CD4-positive, alpha-beta T cell treated with Interleukin-6 at 100 ng/mL for 8 hours (primary cell): ENCODE measurements around the gene HOXC11.

Experiments
- DNase-seq: peaks from one replicate; pipeline ENCODE4 v3.0.0-alpha.2; 2020; ENCODE audit warnings: mixed read lengths, low spot score

The HOXC11 gene

GRCh38 chr12:53956914-53957536 lies 15.9 kb upstream of the HOXC11 start:
- no peak for DNase-seq

GRCh38 chr12:53958128-53958527 lies 14.8 kb upstream of the HOXC11 start:
- no peak for DNase-seq

GRCh38 chr12:53959314-53959713 lies 13.6 kb upstream of the HOXC11 start:
- DNase-seq, result no peak

- no peak for DNase-seq
Measured at GRCh38 chr12:53960187-53961024, 12.5 kb upstream of the HOXC11 start.

GRCh38 chr12:53961025-53961761 lies 11.7 kb upstream of the HOXC11 start:
- no peak for DNase-seq

- no peak for DNase-seq
Measured at GRCh38 chr12:53963005-53963404, 9.9 kb upstream of the HOXC11 start.

- no peak for DNase-seq
Measured at GRCh38 chr12:53963434-53964314, 9.3 kb upstream of the HOXC11 start.

GRCh38 chr12:53964315-53964713 lies 8.6 kb upstream of the HOXC11 start:
- no peak for DNase-seq

GRCh38 chr12:53965281-53966084 lies 7.4 kb upstream of the HOXC11 start:
- no peak for DNase-seq

- no peak for DNase-seq
Measured at GRCh38 chr12:53966085-53966384, 6.9 kb upstream of the HOXC11 start.

GRCh38 chr12:53966385-53967133 lies 6.4 kb upstream of the HOXC11 start:
- DNase-seq, result no peak

- DNase-seq, result no peak
Measured at GRCh38 chr12:53967421-53967925, 5.5 kb upstream of the HOXC11 start.

- no peak for DNase-seq
Measured at GRCh38 chr12:53968214-53969127, 4.5 kb upstream of the HOXC11 start.

GRCh38 chr12:53969588-53970259 lies 3.2 kb upstream of the HOXC11 start:
- DNase-seq, result no peak

- DNase-seq, result no peak
Measured at GRCh38 chr12:53970451-53970850, 2.5 kb upstream of the HOXC11 start.

- DNase-seq, result no peak
Measured at GRCh38 chr12:53971129-53971528, 1.8 kb upstream of the HOXC11 start.

- no peak for DNase-seq
Measured at GRCh38 chr12:53971686-53972085, 1.2 kb upstream of the HOXC11 start.

- DNase-seq, result no peak
Measured at GRCh38 chr12:53972152-53972702, 699 bp upstream of the HOXC11 start.
